ENCODE data around the gene MGAT4B. TPM values are rescaled to one million over a fixed set of nuclear protein-coding genes. Genes with fewer than 3 reads are reported as not detected.
A peak's percentile ranks its signal among the peaks of the same experiment; 100 is the strongest.

The MGAT4B gene
- total and polyA plus RNA-seq, 2 donors (not counting 1 experiment from before 2014, with no cell fraction given) = 157 to 172 TPM

GRCh38 chr5:179765400-179765799 lies 41.3 kb downstream of the MGAT4B start:
- Histone ChIP-seq H3K4me1 (ENCODE audit: control insufficient read depth, extremely low read depth, insufficient read depth, low read length) (peaks cover 34% of the 10 kb centered on the region), H3K9ac (ENCODE audit: insufficient read depth, low read length) (no peak overlapping the region), H3K27me3 (ENCODE audit: control insufficient read depth, insufficient read depth, low read length) (no peaks in the 10 kb centered on the region), H2AFZ (ENCODE audit: low read length) (no peak overlapping the region), H3K27ac (ENCODE audit: insufficient read depth, low read length) (peak overlapping the region; percentile 50), H3K4me3 (replicated peaks in 1 of 4; ENCODE audit: control extremely low read depth in 1 of 4, insufficient read depth in 1 of 4, low read depth in 3 of 4, low read length in 4 of 4) (peak overlapping the region in 1 of 4 experiments; percentile 6), H3K4me2 (ENCODE audit: extremely low read depth, insufficient read depth, low read length) (peak overlapping the region; percentile 63), H3K36me3 (ENCODE audit: control insufficient read depth, insufficient read depth, low read length) (peaks cover 13% of the 10 kb centered on the region), H4K20me1 (ENCODE audit: control insufficient read depth, extremely low read depth, insufficient read depth, low read length) (no peaks in the 10 kb centered on the region), H3K79me2 (ENCODE audit: control insufficient read depth, insufficient read depth, low read length) (peaks cover 47% of the 10 kb centered on the region), H3K9me3 (ENCODE audit: control insufficient read depth, insufficient read depth, low read depth, low read length) (no peaks in the 10 kb centered on the region)
- TF ChIP-seq CTCF (conservative IDR thresholded peaks at IDR 0.05 in 1 of 2, IDR thresholded peaks at IDR 0.05 in 1 of 2; ENCODE audit: low read depth in 1 of 2, low read length in 2 of 2) (no peak), EZH2 (IDR thresholded peaks at IDR 0.05; ENCODE audit: low read length, missing control alignments) (no peak)
- DNase-seq (ENCODE audit: low read depth in 2 of 2) = peak; percentile 84 to 95

- H3K79me2 ChIP-seq (ENCODE audit: control insufficient read depth, insufficient read depth, low read length) = peaks cover 58% of the 10 kb centered on the region
- no peaks in the 10 kb centered on the region for H3K9me3 ChIP-seq (ENCODE audit: control insufficient read depth, insufficient read depth, low read depth, low read length)
- DNase-seq (ENCODE audit: low read depth in 2 of 2) = no peak
- H3K36me3 ChIP-seq (ENCODE audit: control insufficient read depth, insufficient read depth, low read length) = peaks cover 10% of the 10 kb centered on the region
- no peak overlapping the region for H3K4me3 ChIP-seq (replicated peaks in 1 of 4; ENCODE audit: control extremely low read depth in 1 of 4, insufficient read depth in 1 of 4, low read depth in 3 of 4, low read length in 4 of 4)
- TF ChIP-seq CTCF (conservative IDR thresholded peaks at IDR 0.05 in 1 of 2, IDR thresholded peaks at IDR 0.05 in 1 of 2; ENCODE audit: low read depth in 1 of 2, low read length in 2 of 2) (no peak), EZH2 (IDR thresholded peaks at IDR 0.05; ENCODE audit: low read length, missing control alignments) (no peak)
- H3K9ac ChIP-seq (ENCODE audit: insufficient read depth, low read length) = no peak overlapping the region
- no peaks in the 10 kb centered on the region for H3K27me3 ChIP-seq (ENCODE audit: control insufficient read depth, insufficient read depth, low read length)
- no peaks in the 10 kb centered on the region for H4K20me1 ChIP-seq (ENCODE audit: control insufficient read depth, extremely low read depth, insufficient read depth, low read length)
- H3K4me1 ChIP-seq (ENCODE audit: control insufficient read depth, extremely low read depth, insufficient read depth, low read length) = peaks cover 36% of the 10 kb centered on the region
- peak overlapping the region; percentile 18 for H3K27ac ChIP-seq (ENCODE audit: insufficient read depth, low read length)
- no peak overlapping the region for H3K4me2 ChIP-seq (ENCODE audit: extremely low read depth, insufficient read depth, low read length)
- H2AFZ ChIP-seq (ENCODE audit: low read length) = no peak overlapping the region
Observed at GRCh38 chr5:179764056-179764455, 42.6 kb downstream of the MGAT4B start.

GRCh38 chr5:179763215-179763945 lies 43.3 kb downstream of the MGAT4B start:
- peaks cover 58% of the 10 kb centered on the region for H3K79me2 ChIP-seq (ENCODE audit: control insufficient read depth, insufficient read depth, low read length)
- no peak overlapping the region for H3K9ac ChIP-seq (ENCODE audit: insufficient read depth, low read length)
- peaks cover 8% of the 10 kb centered on the region for H3K36me3 ChIP-seq (ENCODE audit: control insufficient read depth, insufficient read depth, low read length)
- peak overlapping the region; percentile 23 for H3K4me2 ChIP-seq (ENCODE audit: extremely low read depth, insufficient read depth, low read length)
- peaks cover 36% of the 10 kb centered on the region for H3K4me1 ChIP-seq (ENCODE audit: control insufficient read depth, extremely low read depth, insufficient read depth, low read length)
- no peak overlapping the region for H2AFZ ChIP-seq (ENCODE audit: low read length)
- peak overlapping the region in 1 of 4 experiments; percentile 15 for H3K4me3 ChIP-seq (replicated peaks in 1 of 4; ENCODE audit: control extremely low read depth in 1 of 4, insufficient read depth in 1 of 4, low read depth in 3 of 4, low read length in 4 of 4)
- no peaks in the 10 kb centered on the region for H3K27me3 ChIP-seq (ENCODE audit: control insufficient read depth, insufficient read depth, low read length)
- H4K20me1 ChIP-seq (ENCODE audit: control insufficient read depth, extremely low read depth, insufficient read depth, low read length) = no peaks in the 10 kb centered on the region
- no peaks in the 10 kb centered on the region for H3K9me3 ChIP-seq (ENCODE audit: control insufficient read depth, insufficient read depth, low read depth, low read length)
- DNase-seq (ENCODE audit: low read depth in 2 of 2) = peak; percentile 92
- no peak for TF ChIP-seq EZH2 (IDR thresholded peaks at IDR 0.05; ENCODE audit: low read length, missing control alignments)
- peak; percentile 71 to 96 for TF ChIP-seq CTCF (conservative IDR thresholded peaks at IDR 0.05 in 1 of 2, IDR thresholded peaks at IDR 0.05 in 1 of 2; ENCODE audit: low read depth in 1 of 2, low read length in 2 of 2)
- peak overlapping the region; percentile 31 for H3K27ac ChIP-seq (ENCODE audit: insufficient read depth, low read length)

Measured in fibroblast of lung (primary cell).